ENCODE results near the gene GTPBP4.

Gene GTPBP4

DNA sequence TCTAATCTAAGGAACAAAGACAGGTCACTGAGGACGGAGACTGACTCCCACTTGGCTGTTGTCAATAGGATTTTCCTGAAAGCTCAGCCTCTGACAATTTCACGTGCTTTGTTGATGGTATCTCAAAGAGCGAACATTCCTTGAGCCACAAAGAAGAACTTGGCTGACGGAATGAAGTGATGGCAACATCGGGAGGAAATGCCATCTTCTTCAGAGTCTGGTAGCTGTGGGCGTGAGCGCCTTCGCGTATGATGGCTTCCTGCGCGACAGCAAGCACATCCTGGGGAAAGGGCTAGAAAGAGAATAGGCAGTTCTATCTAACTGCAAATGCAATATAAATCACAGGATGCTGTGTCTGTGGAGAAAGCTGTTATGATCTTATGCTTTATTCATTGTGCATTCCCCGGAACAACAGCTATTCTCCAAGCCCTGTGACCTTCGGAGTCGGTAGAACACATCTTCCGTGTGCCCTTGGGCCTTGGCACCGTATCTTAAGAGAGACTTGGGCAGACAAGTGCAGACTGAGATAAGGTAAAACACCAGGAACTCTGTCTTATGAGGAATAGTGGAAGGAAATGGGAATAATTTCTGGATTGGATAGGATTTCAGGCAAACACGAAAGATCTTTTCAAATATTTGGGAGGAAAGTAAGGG, 19.6 kb upstream of the GTPBP4 start:
- DNase-seq: no peak

DNA sequence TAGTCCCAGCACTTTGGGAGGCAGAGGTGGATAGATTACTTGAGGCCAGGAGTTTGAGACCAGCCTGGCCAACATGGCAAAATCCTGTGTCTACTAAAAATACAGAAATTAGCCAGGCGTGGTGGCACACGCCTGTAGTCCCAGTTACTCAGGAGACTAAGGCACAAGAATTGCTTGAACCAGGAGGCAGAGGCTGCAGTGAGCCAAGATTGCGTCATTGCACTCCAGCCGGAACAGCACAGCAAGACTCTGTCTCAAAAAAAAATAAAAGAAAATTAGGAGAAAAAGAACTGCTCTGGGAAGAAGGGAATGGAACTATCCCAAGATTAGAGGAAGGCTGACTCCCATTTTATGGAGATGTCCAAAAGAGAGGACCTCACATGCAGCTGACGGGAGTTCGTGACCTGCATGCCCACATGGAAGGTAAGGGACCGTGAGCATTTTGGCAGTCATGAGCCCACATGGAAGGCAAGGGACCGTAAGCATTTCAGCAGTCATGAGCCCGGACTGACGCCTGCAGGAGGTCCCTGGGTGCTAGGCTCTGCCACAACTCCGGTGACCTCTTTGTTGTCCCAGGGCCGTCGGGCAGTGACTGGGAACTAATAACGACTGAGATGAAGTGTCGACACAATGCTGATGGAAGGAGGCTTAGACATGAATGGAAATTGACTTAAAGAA, 18.6 kb upstream of the GTPBP4 start:
- DNase-seq: no peak

DNA sequence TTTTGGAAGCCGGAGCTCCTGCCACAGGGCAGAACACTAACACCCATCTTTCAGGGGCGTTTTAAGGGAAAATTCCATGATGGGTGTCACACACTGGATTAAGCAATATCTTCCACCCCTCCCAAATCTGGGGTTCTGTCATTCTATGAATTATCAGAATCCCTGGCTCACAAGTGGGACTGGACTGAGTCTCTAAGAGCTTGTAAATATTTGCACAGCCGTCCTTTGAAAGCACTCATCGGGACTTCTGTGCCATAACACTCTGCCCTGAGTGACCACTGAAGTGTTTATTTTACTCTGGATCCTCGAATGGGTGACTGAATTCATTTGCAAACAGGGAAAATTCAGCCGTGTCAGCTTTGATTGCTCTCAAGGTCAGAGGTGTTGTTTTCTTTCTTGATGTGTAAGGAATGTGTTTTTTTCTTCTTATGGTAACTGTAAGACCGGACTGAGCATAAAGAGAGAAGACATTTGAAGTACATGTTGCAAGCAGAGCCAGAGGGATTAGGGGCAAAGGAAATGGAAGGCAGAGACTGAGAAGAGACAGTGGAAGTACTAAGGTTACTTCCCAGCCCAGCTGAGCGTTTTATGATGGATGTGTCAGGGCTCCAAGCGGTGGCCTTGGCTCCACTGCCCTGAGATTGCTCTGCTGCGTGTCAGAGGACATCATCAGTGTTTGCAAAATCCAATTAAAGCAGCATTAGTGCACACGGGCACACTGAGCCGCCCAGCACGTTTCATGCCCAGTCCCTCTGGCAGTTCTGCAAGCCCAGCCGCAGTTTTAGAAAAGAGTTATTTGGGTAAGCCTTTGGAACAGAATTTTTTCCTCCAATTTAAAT, 17.7 kb upstream of the GTPBP4 start:
- DNase-seq: peak; percentile 58

DNA sequence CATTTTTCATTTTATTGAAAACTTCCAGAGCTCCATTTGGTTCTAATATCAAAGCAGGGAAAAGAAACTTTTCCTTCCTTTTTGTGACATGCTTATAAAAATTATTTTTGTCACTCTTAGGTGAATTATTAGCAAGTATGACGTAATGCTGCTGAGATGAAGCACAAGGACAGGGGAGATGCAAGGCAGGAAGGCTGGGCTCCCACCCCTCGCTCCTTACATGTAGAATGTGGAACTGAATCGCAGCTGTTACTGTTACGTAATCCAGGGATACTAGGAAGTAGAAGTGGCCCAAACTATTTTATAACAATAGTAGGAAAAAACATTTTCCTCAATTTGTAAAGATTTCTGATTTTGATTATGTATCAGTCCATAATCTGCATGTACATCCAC, 17.1 kb upstream of the GTPBP4 start:
- no peak for DNase-seq

DNA sequence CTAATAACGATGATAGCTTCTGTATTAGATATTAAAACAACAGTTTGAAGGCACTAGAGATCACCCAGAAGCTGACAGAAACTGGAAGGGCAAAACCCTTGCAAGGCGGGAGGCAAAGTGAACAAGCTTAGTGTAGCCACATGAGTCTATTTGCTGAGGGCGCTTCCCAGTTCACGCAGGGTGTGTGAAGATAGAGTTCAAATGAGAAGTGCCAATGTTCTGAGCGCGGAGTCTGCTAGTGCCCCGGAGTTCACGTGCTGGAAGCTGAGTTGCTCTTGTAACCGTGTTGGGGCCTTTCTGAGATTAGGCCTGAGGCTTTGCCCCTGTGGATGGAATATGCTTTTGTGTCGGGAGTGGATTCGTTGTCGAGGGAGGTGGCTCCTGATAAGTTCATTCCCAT, 16.6 kb upstream of the GTPBP4 start:
- no peak for DNase-seq

DNA sequence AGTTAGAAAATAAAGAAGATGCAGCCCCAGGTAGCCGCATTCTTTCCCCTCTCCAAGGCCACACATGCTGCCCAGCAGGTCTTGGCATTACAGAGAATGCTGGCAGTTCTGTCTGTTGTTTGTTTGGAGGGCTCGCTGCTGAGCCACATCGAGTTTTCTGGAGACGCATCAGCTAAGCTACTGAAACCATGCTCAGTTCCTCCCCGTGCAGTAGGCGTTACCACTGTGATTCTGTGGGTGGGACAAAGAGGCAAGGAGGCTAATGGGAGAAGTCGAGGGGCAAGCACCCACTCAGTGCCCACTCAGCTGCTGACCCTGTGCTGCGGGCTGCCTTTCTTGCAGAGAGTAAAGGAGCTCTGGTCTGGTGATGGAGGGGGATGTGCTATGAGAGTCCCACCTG, 15.5 kb upstream of the GTPBP4 start:
- DNase-seq: no peak

DNA sequence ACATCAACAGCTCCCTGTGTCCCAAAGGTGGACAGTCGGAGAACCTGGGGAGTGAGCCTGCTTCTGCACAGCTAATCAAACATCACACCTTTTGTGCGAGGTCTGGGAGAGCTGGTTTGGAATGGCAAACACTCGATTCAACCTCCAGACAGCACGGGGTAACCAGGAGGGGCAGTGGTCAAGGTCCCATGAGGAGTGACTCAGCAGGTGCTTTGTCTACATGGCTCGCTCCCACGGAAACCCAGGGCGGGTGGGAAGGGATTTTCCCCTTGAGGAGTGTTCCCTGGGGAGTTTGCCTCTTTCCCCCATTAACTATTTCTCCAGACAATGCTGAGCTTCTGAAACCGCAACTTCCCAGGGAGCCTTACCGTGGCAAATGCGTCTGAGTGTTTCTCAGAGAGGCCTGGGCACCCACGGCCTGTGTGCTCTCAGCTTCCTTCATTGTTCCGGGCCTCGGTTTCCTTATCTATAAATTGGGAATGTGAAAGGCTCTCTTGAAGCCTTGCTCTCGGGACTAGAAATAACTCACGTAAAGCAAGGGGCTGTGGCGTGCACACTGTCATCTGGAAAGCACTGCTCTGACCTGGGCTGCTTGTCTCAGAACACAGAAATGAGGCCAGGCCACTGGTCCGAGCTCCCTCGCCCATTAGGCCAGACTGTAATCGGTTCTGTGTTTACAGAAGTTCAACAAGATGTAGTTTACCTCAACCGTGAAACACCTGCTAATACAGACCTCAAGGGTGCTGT, 14.0 kb upstream of the GTPBP4 start:
- DNase-seq: no peak

DNA sequence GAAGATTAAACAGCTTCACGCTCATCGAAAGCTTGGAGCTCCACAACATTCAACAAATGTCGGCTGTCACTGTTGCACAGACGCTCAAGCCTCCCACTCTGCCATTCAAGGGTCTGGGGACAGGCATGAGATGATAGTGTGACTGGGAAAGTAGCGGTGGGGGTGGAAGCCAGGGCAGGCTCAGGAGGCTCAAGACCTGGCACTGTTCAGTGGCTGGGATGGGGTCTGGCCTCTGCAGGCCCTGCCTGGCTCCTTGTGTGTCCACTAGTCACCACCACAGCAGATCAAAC, 13.5 kb upstream of the GTPBP4 start:
- DNase-seq: no peak

DNA sequence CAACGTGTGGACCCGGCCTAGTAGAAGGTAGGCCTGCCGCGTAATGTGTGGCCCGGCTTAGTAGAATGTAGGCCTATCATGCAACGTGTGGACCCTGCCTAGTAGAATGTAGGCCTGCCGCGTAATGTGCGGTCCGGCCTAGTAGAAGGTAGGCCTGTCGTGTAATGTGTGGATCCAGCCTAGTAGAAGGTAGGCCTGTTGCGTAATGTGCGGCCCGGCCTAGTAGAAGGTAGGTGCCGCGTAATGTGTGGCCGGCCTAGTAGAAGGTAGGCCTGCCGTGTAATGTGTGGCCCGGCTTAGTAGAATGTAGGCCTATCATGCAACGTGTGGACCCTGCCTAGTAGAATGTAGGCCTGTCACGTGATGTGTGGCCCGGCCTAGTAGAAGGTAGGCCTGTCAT, 11.9 kb upstream of the GTPBP4 start:
- DNase-seq: no peak

DNA sequence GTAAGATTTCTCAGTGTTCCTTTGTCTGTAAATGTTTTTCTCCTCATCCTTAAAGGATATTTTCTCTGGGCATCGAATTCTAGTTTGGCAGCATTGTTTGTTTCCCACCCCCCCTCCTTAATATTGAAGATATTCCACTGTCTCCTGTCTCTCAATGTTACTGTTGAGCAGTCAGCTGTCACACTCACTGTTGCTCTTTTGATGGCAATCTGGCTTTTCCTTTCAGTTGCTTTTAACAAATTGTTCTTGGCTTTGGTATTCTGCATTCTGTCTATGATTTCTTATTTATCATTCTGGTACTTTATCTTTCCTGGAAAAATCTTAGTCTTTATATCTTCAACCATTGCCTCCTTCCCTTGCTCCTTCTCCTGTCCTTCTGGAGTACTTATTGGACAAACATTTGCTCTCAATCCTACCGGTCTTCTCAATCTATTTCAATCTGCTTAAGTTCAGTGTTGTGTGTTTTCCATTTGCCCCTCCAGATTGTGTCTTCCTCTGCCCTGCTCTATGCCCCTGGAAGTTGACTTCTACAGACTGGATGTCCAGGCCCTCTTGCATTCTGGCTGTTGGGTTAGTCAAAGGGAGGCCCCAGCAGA, 9.3 kb upstream of the GTPBP4 start:
- no peak for DNase-seq

DNA sequence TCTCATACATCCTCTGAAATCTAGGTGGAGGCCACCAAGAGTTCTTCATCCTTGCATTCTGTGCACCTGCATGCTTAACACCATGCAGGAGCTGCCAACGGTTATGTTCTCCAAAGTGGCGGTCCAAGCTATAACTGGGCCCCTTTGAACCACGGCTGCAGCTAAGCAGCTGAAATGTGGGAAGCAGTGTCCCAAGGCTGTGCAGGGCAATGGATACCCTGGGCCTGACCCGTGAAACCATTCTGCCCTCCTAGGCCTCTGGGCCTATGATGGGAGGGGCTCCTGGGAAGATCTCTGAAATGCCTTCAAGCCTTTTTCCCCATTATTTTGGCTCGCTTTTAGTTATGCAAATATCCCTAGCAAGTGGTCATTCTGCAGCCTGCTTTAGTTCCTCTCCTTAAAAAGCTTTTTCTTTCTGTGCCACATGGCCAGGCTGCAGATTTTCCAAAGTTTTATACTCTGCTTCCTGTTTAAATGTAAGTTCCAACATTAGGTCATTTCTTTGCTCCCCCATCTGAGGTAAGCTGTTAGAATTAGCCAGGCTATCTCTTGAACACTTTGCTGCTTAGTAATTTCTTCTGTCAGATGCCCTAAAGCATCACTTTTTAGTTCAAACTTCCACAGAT, 7.7 kb upstream of the GTPBP4 start:
- no peak for DNase-seq

DNA sequence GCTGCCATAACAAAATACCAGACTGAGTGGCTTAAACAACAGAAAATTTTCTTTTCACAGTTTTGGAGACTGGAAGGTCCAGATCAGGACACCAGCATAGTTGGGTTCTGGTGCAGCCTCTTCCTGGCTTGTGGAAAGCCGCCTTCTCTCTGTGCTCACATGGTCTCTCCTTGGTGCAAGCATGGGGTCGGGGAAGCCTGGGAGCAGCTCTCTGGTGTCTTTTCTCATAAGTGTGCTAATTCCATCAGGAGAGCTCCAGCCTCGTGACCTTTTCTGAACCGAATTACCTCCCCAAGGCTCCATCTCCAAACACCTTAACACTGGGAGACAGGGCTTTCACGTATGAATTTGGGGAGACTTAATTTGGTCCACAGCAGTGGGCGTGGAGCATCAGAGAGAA, 4.8 kb upstream of the GTPBP4 start:
- DNase-seq: no peak

DNA sequence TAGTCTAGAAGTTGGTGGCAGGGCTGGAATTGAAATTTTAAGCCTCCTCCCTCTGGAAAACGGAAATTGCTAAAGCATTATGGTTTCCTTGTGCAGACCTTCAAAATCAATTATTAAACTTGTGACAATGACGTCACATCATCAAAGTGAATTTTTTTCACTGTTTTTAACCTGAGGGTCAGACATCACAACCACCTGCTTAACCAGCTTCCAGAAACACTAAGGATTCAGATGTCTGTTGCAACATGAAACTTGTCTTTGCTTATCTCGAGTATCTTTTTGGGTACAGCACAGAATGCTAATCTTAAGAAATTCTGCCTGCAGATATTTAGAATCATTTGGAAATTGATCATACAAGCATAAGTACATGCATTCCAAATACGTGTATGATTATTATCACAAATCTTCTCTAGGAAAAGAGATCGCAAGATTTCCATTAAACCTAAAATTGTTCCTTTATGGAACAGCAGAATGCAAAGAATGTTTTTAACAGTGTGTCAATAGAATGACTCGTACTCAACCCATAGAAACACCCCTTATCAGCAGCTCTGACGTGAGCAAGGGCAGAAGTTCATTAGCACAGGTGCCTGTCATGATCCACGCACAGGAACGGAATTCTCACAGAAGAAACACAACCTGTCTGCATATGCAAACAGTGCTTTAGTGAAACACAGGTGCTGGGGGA, 4.1 kb upstream of the GTPBP4 start:
- DNase-seq: no peak

DNA sequence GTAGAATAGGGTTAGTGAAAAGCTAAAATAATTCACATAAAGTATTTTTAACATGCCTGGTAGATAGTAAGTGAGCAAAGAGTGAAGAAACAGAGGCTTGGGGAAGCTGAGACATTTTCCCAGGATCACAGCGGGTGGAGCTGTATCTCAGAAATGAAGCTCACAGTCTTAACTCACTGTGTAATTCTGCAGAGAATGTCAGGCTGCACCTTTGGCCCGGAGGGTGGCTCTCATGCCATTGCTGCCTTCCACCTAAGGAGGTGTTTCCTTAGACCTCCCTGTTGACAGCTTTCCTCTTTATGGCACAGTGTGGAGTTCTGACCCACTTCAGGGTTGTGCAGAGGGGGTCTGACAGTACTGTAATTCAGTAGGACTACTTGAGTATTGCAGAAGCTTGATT, 2.9 kb upstream of the GTPBP4 start:
- no peak for DNase-seq

DNA sequence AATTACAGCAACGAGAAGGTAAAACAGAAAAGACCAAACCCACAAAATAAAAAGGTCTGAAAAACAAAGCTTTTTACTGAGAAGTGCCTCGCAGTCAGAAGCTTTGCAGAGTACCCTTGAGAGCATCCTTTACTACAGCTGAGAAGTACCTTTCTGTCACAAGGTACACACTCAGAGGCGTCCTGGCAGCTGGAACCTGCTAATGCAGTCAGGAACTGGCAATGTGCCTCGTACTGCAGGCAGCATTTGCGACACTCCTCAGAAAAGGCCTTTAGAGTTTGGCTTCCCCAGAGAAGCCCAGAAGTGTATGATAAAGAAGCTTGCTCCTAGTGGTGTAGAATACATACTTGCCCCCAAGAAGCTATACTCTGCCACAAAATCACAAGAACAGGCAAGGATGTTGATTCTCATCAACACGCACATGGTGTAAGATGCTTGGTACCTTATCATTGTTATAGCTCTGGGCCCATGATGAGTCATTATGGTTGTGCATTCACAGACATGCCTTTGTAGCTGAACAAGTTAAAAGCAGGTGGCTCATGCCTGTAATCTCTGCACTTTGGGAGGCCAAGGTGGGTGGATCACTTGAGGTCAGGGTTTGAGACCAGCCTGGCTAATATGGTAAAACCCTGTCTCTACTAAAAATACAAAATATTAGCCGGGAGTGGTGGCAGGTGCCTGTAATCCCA, 2.0 kb upstream of the GTPBP4 start:
- DNase-seq: no peak

DNA sequence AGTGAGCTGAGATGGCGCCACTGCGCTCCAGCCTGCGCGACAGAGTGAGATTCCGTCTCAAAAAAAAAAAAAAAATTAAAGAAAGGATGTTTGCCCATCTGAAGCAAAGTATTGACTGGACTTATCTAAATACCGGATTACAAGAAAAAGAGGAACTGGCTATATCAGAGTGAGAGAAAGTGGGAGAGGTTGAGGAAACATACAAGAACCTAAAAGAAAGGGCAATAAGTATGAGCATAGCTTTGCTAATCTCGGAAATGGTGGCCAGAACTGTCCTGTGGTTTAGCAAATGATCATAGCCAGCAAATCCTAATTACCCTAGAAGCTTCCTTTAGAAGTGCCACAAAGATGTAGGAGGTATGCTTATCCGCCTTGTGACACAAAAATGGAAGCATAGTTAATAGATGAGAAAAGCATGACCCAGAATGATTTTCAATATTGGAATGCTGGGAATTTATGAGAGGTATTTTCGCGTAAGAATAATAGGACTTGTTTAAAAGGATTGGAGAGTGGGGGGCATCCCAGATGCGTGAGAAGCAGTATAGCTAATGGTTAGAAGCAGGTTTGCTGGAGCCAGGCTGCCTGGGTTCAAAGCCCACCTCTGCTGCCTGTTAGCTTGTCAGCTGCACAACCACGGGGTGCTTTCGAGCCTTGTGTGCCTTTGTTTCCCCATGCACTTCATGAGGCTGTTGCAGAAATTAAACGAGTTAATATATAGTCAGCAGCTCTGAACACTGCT, 1.2 kb upstream of the GTPBP4 start:
- no peak for DNase-seq

DNA sequence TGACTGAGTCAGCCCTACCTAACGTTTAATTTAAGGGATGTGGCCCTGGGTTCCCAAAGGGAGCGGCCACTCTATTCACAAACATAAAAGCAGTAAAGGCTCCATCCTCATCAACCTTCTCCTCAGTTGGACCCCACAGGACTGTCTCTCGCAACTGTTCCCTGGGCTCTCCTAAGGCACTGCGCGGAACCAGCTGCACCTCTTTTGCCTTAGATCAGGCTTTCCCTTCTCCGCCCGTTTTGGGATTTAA, 689 bp upstream of the GTPBP4 start:
- no peak for DNase-seq

DNA sequence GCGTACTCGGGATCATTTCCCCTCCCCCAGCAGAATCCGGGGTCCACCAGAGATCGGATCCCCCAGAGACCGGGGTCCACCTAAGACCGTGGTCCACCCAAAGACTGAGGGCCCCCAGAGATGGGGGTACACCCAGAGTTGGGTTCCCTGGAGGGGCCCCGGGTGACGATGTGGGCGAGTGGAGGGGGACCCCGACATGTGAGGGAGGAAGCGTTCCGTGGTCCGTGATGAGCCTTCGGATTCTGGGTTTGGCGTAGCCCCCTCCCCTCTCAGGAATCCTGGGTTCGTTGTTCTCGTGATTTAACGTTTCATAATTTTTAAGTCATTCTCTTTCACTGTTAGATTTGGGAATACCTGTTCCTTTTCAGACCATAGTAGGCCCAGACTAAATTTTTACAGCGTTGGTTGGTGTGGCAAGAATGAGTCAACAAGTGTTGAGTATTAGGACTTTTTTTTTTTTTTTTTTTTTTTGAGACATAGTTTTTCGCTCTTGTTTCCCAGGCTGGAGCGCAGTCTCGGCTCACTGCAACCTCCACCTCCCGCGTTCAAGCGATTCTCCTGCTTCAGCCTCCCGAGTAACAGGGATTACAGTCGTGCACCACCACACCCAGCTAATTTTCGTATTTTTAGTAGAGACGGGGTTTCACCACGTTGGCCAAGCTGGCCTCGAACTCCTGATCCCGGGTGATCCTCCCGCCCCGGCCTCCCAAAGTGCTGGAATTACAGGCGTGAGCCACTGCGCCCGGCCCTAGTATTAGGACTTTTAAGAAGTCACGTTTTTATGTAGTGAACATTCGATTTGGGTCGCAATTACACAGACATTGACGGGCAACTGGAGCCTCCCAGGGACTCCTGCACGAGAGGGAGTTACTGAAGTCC, 672 bp downstream of the GTPBP4 start:
- no peak for DNase-seq

DNA sequence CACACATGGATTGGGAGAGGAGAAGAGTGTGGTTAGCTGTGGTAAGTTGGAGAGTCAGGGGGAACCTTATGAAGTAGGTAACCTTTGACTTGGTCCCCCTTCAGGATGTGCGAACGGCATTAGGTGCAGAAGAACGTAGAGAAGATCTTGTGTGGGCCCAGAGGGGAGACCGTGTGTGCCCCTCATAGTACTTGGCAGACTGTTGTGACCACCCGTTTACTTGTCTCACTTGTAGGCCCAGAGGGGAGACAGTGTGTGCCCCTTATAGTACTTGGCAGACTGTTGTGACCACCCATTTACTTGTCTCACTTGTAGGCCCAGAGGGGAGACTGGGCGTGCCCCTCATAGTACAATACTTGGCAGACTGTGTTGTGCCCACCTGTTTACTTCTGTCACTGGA, 2.6 kb downstream of the GTPBP4 start:
- DNase-seq: no peak

DNA sequence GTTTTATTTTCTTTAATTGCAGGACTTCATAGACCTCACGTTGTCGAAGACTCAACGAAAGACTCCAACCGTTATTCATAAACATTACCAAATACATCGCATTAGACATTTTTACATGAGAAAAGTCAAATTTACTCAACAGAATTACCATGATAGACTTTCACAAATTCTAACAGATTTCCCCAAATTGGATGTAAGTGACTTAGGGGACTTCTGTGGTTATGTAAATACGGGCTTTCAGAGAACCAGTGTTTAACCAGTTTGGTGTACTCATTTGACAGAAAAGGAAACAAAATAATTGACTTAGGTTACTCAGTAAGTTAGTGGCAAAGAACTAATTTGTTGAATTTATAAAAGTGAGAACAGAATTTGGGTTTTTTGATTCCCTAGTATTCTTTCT, 4.2 kb downstream of the GTPBP4 start:
- DNase-seq: no peak
